DND-41 (cell line): ENCODE measurements around the gene EFNB3.

ENCODE experiments used
- EZH2 ChIP-seq: IDR thresholded peaks from 3 replicates; pipeline ENCODE4 v1.6.1; 2012; ENCODE audit warnings: borderline replicate concordance, low read depth, mild to moderate bottlenecking, moderate library complexity, low read length, inconsistent platforms; ENCODE audit not compliant: severe bottlenecking
- TF ChIP-seq, protein P1 (sequence below): IDR thresholded peaks from 2 replicates; pipeline ENCODE4 v1.5.1; 2012; ENCODE audit warnings: borderline replicate concordance, low read length, moderate library complexity, mild to moderate bottlenecking; ENCODE audit not compliant: poor library complexity, severe bottlenecking; ENCODE audit errors: extremely low read depth

DNA sequence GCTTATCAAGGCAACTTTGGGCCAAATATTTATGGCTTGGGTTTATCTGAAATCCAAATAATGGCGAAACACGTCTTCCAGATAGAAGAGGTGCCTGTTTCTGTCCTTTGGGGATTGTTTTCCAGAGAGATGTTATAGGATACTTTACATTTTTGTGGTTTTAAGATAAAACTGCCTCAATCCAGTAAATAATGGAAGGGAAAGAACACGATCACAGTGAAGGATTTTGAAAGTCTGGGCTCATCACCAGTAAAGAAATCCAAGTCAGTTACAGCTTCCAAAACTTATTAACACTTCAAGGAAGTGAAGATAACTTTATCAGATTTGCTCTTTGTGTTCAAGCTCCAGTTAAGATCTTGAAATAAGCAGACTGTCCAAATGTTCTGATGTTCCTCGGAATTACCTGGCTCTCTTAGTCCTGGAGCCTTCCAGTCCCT is 42.7 kb downstream of the EFNB3 start:
- TF ChIP-seq, protein P1, sequence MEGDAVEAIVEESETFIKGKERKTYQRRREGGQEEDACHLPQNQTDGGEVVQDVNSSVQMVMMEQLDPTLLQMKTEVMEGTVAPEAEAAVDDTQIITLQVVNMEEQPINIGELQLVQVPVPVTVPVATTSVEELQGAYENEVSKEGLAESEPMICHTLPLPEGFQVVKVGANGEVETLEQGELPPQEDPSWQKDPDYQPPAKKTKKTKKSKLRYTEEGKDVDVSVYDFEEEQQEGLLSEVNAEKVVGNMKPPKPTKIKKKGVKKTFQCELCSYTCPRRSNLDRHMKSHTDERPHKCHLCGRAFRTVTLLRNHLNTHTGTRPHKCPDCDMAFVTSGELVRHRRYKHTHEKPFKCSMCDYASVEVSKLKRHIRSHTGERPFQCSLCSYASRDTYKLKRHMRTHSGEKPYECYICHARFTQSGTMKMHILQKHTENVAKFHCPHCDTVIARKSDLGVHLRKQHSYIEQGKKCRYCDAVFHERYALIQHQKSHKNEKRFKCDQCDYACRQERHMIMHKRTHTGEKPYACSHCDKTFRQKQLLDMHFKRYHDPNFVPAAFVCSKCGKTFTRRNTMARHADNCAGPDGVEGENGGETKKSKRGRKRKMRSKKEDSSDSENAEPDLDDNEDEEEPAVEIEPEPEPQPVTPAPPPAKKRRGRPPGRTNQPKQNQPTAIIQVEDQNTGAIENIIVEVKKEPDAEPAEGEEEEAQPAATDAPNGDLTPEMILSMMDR = no peak
- no peak for TF ChIP-seq EZH2
